NCI-H1105 treated with DMSO at 0.1 percent for 48 hours (cell line): ENCODE results near the gene OR52I1.

Experiments
- DNase-seq: peaks from one replicate; lab custom pipeline; 2025; lab: John Stamatoyannopoulos, UW

The OR52I1 gene

DNA sequence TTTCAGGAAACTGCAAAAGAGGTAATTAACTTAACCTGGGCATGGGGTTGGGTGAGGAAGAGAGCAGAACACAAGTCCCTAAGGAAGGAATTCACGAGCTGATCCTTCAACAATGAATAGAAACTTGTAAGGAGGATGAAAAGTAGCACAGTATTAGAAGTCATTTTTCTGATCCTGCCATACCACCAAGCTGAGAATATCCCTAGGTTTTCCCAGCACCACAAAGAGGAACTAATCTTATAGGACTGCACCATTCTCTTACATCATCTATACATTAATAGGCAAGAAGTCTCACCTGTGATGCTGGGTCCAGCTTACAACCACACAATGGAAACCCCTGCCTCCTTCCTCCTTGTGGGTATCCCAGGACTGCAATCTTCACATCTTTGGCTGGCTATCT is at the start of gene OR52I1:
Gene OR52I1 (plus strand): TSS at position 301 of the 400 bp plus-strand sequence. CDS start 0 bp downstream, at position 301.
- no peak for DNase-seq

DNA sequence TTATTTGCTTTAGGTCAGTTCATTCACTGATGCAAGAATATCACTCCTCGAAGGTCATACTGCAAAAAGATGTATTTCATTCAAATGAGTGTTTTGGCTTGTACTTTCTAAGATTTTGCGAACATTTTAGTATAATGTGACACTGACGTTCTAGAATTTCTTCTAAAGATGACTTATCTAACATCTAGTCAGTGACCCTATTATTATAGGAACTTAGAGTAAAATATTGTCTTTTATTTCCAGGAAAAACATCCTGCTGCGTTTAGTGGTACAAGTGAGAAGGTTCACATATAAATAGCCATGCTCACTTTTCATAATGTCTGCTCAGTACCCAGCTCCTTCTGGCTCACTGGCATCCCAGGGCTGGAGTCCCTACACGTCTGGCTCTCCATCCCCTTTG is 48.9 kb upstream of the OR52I1 start, which contains the start of gene OR52M1:
Gene OR52M1 (plus strand): TSS at position 301 of the 400 bp plus-strand sequence. CDS start 0 bp downstream, at position 301.
- no peak for DNase-seq

GRCh38 chr11:4546878-4547277 is 47.0 kb upstream of the OR52I1 start:
- DNase-seq: no peak

- DNase-seq: no peak
These were observed 46.4 kb upstream of the OR52I1 start for GRCh38 chr11:4547416-4547815.

DNA sequence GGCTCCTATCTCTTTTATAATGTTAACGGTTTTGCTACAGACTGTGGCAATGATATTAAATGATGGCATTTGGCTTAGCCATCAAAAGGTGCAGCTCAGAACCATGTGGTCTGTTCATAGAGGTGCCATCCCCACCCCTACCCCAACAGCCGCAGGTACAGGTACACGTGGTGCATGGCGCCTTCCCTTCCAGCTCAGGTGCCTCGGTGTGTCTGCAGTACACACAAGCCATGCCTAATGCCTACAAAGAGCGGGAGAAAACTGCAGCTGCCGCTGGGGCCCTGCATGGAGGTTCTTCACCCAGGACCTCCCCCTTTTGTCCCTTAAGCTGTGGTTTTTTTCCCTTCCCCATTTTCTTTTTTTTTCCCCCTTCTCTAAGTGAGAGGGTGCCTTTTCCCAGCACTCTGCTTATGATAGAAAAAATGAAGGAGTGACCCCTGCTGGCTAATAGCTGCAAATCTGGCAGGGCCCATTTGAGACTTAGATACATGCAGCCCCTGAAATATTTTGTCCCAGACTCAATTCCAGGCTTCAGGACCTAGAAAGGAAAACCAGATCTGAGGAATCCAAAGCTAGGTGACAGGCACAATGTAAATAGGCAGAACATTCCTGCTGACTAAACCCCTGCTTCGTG is 42.4 kb upstream of the OR52I1 start:
- DNase-seq: no peak

- DNase-seq: no peak
These were observed 34.1 kb upstream of the OR52I1 start for GRCh38 chr11:4559527-4560440.

GRCh38 chr11:4560467-4560866 is 33.4 kb upstream of the OR52I1 start:
- DNase-seq: no peak

DNA sequence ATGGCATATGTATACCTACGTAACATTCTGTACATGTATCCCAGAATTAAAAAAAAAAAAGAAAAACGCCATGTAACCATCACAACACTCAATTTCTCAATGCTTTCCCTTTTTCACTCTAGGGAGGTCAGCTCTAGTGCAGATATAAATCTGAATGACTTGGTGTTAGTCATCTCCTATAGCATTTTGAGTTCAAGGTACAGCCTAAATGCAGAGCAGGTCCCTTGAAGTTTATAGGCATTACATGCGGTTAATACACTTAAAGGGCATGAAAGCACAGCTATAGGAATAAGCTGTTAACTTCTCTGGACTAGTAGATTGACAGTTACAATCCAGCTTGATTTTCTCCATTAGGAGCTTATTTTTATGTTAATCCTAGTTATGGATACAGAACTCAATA is 28.5 kb upstream of the OR52I1 start:
- no peak for DNase-seq

DNA sequence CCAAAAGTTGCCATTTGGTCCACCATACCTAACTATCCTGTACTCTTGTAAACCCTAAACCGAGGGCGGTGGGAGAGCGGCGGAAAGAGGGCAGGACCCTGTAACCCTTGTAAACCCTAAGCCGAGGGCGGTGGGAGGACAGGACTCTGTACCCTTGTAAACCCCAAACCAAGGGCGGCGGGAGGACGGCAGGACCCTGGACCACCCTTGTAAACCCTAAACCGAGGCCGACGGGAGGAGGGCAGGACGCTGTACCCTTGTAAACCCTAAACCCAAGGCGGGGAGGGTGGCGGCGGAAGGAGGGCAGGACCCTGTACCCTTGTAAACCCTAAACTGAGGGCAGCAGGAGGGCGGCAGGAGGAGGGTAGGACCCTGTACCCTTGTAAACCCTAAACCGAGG is 24.8 kb upstream of the OR52I1 start:
- no peak for DNase-seq

- DNase-seq: no peak
These were observed 17.0 kb upstream of the OR52I1 start for GRCh38 chr11:4576880-4577279.

DNA sequence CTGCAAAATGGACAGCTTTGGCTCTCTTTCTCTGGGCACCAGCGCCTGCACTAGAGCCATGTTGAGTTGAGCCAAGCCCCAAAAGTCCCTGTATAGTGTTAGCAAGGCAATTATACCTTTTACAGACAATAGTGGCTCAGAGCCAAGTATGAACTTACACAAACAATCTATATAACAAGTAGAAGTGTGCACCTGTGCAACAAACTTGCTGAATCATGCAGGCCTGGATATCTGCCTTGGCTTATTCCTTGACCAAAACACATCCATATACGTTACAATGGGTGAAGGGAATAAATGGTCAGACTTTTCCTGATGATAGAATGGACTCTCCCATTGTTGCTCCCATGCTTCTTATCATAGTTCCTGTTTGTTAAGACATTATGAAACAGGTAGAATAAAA is 16.1 kb upstream of the OR52I1 start:
- DNase-seq: peak; percentile 77

DNA sequence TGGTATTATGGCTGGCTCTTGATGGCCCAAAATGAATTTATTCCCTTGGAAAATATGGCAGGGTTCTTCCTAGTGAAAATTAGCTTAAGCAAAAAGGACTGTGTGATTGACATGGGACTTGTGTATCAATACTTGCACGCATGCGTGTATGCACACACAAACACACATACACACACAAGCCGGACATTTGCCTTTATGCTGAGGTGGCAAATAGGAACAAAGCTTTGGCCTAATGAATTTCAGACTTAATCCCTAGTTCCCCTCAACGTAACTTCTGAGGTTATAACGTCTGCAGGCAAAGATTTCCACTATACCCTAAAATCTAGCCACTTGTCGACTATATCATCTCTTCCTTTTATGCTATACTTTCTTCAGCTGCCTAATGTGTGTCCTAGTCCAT is 15.2 kb upstream of the OR52I1 start:
- DNase-seq: no peak

DNA sequence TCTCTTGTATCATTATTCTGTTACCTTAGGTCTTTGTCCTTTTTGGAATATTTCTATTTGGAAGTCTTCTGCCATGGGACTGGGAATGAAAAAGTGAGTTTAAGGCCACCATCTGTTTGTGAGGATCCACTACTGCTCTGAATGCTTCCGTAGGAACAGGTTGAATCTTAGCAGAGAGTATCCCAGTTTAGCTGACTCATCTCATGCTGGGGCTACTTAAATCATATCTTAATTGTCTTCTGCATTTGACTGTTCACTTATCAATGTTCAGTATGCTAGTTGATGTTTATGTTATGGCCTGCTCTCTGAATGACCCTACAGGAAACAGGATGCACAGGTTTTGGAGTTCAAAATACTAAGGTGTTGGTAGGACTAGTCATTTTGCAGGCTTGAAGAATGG is 13.7 kb upstream of the OR52I1 start:
- DNase-seq: no peak

GRCh38 chr11:4581443-4581842 is 12.4 kb upstream of the OR52I1 start, which contains the start of gene OR52I2:
Gene OR52I2, plus strand, starts transcription at chr11:4581743.
- no peak for DNase-seq

DNA sequence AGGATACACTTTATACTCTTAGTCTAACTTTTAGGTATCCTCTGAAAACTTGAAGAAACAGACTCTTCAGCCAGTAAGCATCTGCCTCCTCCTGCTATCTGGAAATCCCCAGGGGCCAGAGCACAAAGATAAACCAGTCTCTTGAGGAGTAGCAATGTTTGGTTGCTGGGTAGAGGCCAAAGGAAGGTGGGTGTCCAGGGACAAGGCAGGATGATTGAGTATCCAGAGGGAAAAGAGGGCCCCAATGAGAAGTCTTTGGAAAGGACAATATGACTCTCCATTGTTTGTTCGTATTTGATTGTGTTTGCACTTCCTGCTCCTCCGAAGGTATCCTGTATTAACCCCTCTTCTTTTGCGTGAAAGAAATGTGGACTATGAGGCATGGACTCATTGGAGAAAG is 4.8 kb upstream of the OR52I1 start:
- DNase-seq: no peak

GRCh38 chr11:4605057-4605456 is 11.2 kb downstream of the OR52I1 start:
- no peak for DNase-seq

DNA sequence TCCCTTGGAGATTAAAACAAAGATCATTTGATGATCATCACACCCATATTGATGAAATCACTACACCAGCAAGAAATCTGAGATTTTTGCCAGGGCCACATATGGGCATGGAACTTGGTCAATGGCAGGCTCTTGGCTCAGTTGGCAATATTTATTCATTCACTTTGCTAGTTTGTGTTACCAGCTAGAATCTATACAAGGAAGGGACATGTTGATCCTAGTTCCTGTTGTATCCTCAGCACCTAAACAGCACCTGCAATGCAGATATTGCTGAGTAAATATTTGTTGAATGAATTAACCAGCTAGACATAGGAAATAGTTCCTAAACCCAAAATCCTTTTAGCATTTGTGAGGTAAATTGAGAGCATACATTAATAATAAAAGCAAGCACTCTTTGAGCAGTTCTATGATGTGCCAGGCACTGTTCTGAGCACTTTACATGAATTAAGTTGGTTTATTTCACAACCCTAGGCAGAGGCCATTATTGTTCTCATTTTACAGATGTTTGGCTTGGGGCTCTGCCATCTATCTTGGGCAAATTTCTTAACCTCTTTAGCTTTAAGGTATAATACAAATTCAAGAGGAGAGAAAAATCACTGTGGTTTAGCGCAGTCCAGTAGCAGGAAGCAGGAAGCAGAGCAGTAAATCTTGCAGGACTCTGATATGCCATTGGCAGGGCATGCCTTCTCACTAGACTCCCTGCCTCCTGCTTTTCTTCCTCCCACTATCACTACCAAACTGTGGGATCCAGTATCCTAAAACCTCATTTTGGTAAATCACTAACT is 12.6 kb downstream of the OR52I1 start:
- peak; percentile 85 for DNase-seq

DNA sequence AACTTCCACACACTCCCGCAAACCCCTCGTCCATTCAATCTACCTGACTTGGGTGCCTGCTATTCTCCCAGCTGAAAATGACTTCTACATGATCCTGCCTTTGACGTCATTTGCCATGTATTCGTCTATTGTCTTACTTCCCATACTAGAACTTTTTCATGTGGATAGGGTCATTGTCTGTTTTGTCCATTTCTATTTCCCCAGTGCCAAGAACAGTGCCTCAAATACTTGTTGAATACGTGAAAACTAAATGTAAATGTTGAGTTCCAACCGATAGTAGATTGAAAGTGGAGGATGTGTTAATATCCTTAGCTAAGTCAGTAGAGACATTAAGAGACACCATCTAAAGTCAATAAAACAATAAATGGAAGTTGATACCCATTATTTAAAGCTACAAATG is 13.3 kb downstream of the OR52I1 start:
- DNase-seq: no peak

DNA sequence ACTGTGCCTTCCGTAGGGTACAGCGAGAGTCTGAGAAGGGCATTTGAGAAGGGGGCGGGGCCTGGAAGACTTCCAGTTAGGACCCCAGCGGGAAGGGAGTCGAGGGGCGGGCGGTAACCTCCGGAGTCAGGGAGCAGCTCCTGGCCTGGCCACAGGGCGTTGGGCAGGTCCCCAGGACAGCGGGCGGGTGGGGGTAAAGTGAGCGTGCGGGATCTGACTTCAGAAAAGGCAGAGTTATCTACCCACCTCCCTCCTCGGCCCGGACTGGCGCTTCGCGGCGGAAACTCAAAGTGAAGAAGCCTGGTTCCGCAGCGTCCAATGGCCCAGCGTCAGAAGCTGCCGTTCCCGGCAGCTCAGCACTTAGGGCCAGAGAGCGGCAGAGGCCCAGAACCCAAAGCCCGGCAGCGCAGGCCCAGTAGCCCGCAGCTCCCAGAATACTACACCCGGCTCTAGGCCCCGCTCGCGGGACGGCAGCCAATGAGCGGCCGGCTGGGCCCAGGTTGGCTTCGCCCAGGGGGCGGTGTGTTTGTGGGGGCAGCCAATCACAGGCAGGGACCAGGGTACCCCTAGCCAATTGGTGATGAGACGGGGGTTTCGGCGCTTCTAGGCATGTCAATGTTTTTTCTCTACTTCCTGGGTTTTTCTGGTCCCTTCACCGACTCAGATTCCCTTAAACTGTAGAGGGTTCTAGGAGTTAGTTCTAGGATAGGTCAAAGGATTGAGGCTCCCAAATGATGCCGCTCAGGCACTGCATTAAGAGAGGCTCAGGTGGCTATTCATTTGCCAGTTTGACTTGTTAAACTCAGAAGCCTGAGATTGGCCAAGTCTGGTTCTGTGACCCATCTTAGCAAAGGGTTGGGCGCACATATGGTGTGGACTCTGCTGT is 14.2 kb downstream of the OR52I1 start, which contains the start of gene TRIM68:
Gene TRIM68 (minus strand): TSS at position 451 of the 886 bp plus-strand sequence. CDS start 2,727 bp downstream, outside the sequence.
- peak; percentile 17 for DNase-seq

DNA sequence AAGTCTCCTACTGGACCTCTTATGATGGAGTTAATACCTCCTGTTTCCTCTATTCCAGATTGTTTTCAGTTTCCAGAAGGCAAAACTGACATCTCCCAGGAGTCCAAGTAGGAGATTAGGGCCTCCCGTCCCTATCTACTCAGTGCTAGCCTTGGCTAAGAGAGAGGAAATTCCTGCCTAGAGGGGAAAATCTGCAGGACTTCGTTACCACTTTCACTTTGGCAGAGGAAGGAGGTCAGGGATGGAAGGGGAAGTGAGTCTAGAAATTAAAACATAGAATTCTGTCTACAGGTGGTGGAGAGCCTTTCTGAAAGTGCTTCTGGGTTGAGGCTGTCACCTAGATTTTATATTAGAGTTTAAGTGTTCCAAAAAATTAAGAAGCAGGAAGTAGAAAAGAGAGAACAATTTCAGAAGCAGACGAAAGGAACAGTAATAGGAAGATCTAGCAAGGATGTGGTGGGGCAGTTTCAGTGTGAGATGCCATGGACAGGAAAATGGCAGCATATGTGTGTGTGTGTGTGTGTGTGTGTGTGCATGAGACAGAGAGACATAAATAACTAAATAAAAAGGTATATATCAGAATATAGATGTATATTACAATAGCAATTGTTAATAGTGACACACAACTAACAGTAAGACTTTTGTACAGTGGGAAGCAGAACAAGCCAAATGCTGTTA is 16.6 kb downstream of the OR52I1 start:
- no peak for DNase-seq

GRCh38 chr11:4611986-4612385 is 18.1 kb downstream of the OR52I1 start:
- DNase-seq: no peak
